Activated T-cell treated with anti-CD3 and anti-CD28 coated beads, Interleukin-2, amount 50 U/mL, for 48 hours (primary cell): Measurements from ENCODE around the gene XYLT1.
"Not testable (repeated sequence)": the region's sequence is repeated elsewhere in the genome, so short reads cannot be mapped to it uniquely, and the experiment has no call there.

Source experiments
- DNase-seq, 2 experiments: peaks; one replicate each; pipeline ENCODE4 v3.0.0-alpha.2; 2020

The XYLT1 gene

GRCh38 chr16:17488506-17488905 is 17.7 kb upstream of the XYLT1 start:
- DNase-seq, result no peak

GRCh38 chr16:17483351-17483750 is 12.6 kb upstream of the XYLT1 start:
- DNase-seq, result no peak

- DNase-seq, result not testable (repeated sequence)
Observed at GRCh38 chr16:17482341-17482740, 11.6 kb upstream of the XYLT1 start.

GRCh38 chr16:17481736-17482135 is 11.0 kb upstream of the XYLT1 start:
- DNase-seq, result no peak

- not testable (repeated sequence) for DNase-seq
Observed at GRCh38 chr16:17477260-17477545, 6.4 kb upstream of the XYLT1 start.

GRCh38 chr16:17476414-17477259 is 5.9 kb upstream of the XYLT1 start:
- DNase-seq, result peak in 1 of 2 experiments; percentile 42

GRCh38 chr16:17475104-17475503 is 4.3 kb upstream of the XYLT1 start:
- DNase-seq, result peak; percentile 50 to 57

GRCh38 chr16:17474572-17474971 is 3.8 kb upstream of the XYLT1 start:
- DNase-seq, result peak in 1 of 2 experiments; percentile 36

GRCh38 chr16:17474037-17474436 is 3.3 kb upstream of the XYLT1 start:
- DNase-seq, result peak in 1 of 2 experiments; percentile 32

- DNase-seq, result no peak
Observed at GRCh38 chr16:17471719-17472461, 1.1 kb upstream of the XYLT1 start.

- DNase-seq, result peak; percentile 58 to 64
Observed at GRCh38 chr16:17470182-17470907, 415 bp downstream of the XYLT1 start.

GRCh38 chr16:17469741-17470181 is 999 bp downstream of the XYLT1 start:
- DNase-seq, result no peak

GRCh38 chr16:17469011-17469740 is 1.6 kb downstream of the XYLT1 start:
- peak; percentile 22 to 43 for DNase-seq

GRCh38 chr16:17468611-17469010 is 2.1 kb downstream of the XYLT1 start:
- DNase-seq, result no peak

GRCh38 chr16:17467923-17468540 is 2.7 kb downstream of the XYLT1 start:
- DNase-seq, result peak; percentile 59 to 61

- no peak for DNase-seq
Observed at GRCh38 chr16:17466876-17467275, 3.9 kb downstream of the XYLT1 start.

GRCh38 chr16:17465460-17465859 is 5.3 kb downstream of the XYLT1 start:
- DNase-seq, result no peak

GRCh38 chr16:17463335-17463734 is 7.4 kb downstream of the XYLT1 start:
- DNase-seq, result no peak

GRCh38 chr16:17461951-17462729 is 8.6 kb downstream of the XYLT1 start:
- no peak for DNase-seq

GRCh38 chr16:17460890-17461289 is 9.9 kb downstream of the XYLT1 start:
- DNase-seq, result no peak

GRCh38 chr16:17459903-17460521 is 10.7 kb downstream of the XYLT1 start:
- DNase-seq, result no peak
